ENCODE data around the gene TSNAXIP1. TPM values are rescaled to one million over a fixed set of nuclear protein-coding genes. Genes with fewer than 3 reads are reported as not detected.
A peak's percentile ranks its signal among the peaks of the same experiment; 100 is the strongest.

The TSNAXIP1 gene
- total RNA-seq, 1 donor from 2014 or later, result 1.8 TPM

- no peaks in the 10 kb centered on the region for H3K9me3 Mint-ChIP-seq (ENCODE audit: low read depth)
Measured at GRCh38 chr16:67767953-67768352, 38.7 kb upstream of the TSNAXIP1 start.

GRCh38 chr16:67770346-67770991 is 36.2 kb upstream of the TSNAXIP1 start:
- TF ChIP-seq, protein P1, sequence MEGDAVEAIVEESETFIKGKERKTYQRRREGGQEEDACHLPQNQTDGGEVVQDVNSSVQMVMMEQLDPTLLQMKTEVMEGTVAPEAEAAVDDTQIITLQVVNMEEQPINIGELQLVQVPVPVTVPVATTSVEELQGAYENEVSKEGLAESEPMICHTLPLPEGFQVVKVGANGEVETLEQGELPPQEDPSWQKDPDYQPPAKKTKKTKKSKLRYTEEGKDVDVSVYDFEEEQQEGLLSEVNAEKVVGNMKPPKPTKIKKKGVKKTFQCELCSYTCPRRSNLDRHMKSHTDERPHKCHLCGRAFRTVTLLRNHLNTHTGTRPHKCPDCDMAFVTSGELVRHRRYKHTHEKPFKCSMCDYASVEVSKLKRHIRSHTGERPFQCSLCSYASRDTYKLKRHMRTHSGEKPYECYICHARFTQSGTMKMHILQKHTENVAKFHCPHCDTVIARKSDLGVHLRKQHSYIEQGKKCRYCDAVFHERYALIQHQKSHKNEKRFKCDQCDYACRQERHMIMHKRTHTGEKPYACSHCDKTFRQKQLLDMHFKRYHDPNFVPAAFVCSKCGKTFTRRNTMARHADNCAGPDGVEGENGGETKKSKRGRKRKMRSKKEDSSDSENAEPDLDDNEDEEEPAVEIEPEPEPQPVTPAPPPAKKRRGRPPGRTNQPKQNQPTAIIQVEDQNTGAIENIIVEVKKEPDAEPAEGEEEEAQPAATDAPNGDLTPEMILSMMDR (IDR thresholded peaks at IDR 0.05), result no peak
- H3K27me3 Mint-ChIP-seq (ENCODE audit: low read depth), result no peaks in the 10 kb centered on the region
- no peak overlapping the region for H3K27ac Mint-ChIP-seq (ENCODE audit: unreplicated experiment)
- H3K9me3 Mint-ChIP-seq (ENCODE audit: low read depth), result no peaks in the 10 kb centered on the region
- no peak for DNase-seq (ENCODE audit: low spot score)
- H3K4me1 Mint-ChIP-seq (ENCODE audit: low read depth), result peaks cover 27% of the 10 kb centered on the region
- H3K36me3 Mint-ChIP-seq (ENCODE audit: low read depth), result peaks cover 6% of the 10 kb centered on the region
- H3K4me3 Mint-ChIP-seq (ENCODE audit: unreplicated experiment), result no peak overlapping the region

More at GRCh38 chr16:67767953-67768352, 38.7 kb upstream of the TSNAXIP1 start:
- peak overlapping the region; percentile 5 for H3K27ac Mint-ChIP-seq (ENCODE audit: unreplicated experiment)
- H3K4me3 Mint-ChIP-seq (ENCODE audit: unreplicated experiment), result no peak overlapping the region
- no peak for DNase-seq (ENCODE audit: low spot score)
- H3K27me3 Mint-ChIP-seq (ENCODE audit: low read depth), result no peaks in the 10 kb centered on the region
- peaks cover 11% of the 10 kb centered on the region for H3K4me1 Mint-ChIP-seq (ENCODE audit: low read depth)
- H3K36me3 Mint-ChIP-seq (ENCODE audit: low read depth), result peaks cover 7% of the 10 kb centered on the region
- TF ChIP-seq, protein P1 (IDR thresholded peaks at IDR 0.05), result no peak

DNA sequence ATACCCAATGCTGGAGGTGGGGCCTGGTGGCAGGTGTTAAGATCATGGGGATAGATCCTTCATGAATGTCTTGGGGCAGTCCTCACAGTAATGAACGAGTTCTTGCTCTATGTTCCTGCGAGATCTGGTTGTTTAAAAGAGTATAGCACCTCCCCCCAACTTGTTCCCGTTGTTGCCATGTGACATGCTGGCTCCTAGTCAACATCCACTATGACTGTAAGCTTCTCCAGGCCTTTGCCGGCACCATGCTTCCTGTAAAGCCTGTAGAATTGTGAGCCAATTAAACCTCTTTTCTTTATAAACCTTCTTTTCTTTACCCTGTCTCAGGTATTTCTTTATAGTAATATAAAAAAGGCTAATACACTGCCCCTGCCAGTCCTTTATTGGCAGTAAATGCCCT is 33.6 kb upstream of the TSNAXIP1 start:
- no peak for DNase-seq (ENCODE audit: low spot score)
- Mint-ChIP-seq H3K27ac (ENCODE audit: unreplicated experiment) (no peak overlapping the region), H3K27me3 (ENCODE audit: low read depth) (no peaks in the 10 kb centered on the region), H3K36me3 (ENCODE audit: low read depth) (peaks cover 6% of the 10 kb centered on the region), H3K9me3 (ENCODE audit: low read depth) (no peaks in the 10 kb centered on the region), H3K4me1 (ENCODE audit: low read depth) (peaks cover 27% of the 10 kb centered on the region), H3K4me3 (ENCODE audit: unreplicated experiment) (no peak overlapping the region)
- TF ChIP-seq, protein P1 (IDR thresholded peaks at IDR 0.05), result no peak

DNA sequence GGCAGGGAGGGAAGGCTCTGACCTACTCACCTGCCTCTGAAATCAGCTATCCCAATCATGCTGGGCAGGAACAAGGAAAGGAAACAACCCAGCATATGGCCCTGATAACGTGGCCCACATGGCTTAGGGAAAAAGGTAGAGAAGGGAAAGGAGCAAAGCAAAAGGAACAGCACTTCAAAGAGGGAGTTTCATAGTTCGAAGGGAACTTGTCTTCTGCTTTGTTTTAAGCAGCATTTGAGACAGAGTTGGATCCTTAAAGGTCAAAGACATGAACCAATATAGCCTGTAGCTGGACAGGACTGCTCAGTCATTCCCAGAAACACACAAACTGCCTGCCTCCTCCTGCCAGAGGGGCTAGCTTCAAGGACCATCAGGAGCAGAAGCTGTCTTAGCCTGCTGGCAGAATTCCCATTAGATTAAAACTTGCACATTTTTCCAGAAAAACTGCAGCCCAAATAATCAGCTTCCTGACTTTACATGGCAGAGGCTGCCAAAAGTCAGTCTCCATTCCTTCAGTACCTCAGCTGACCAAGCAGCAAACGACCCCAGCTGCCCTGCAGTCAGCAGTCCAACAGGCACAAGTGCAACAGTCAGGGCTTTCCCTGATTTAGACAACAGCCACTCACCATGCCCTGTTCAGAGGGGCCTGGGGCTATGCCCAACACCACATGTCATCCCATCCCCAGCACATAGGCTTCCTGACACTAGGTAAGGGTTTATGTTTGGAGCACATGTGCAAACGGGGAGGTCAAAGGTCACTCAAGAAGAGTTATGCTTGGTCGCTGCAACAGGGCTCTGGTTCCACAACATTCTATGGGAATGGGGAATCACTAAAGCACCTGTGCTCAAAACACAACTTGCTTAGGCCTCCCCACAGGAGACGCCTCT is 32.9 kb upstream of the TSNAXIP1 start:
- Mint-ChIP-seq H3K4me1 (ENCODE audit: low read depth) (peaks cover 27% of the 10 kb centered on the region), H3K9me3 (ENCODE audit: low read depth) (no peaks in the 10 kb centered on the region), H3K4me3 (ENCODE audit: unreplicated experiment) (no peak overlapping the region), H3K36me3 (ENCODE audit: low read depth) (peaks cover 6% of the 10 kb centered on the region), H3K27me3 (ENCODE audit: low read depth) (no peaks in the 10 kb centered on the region), H3K27ac (ENCODE audit: unreplicated experiment) (peak overlapping the region; percentile 63)
- DNase-seq (ENCODE audit: low spot score), result no peak
- TF ChIP-seq, protein P1 (IDR thresholded peaks at IDR 0.05), result no peak

- H3K9me3 Mint-ChIP-seq (ENCODE audit: low read depth), result no peaks in the 10 kb centered on the region
- peak overlapping the region; percentile 53 for H3K27ac Mint-ChIP-seq (ENCODE audit: unreplicated experiment)
- no peak overlapping the region for H3K4me3 Mint-ChIP-seq (ENCODE audit: unreplicated experiment)
- H3K36me3 Mint-ChIP-seq (ENCODE audit: low read depth), result peaks cover 6% of the 10 kb centered on the region
- TF ChIP-seq, protein P1 (IDR thresholded peaks at IDR 0.05), result no peak
- DNase-seq (ENCODE audit: low spot score), result no peak
- peaks cover 27% of the 10 kb centered on the region for H3K4me1 Mint-ChIP-seq (ENCODE audit: low read depth)
- no peaks in the 10 kb centered on the region for H3K27me3 Mint-ChIP-seq (ENCODE audit: low read depth)
Measured at GRCh38 chr16:67774457-67774853, 32.2 kb upstream of the TSNAXIP1 start.
